Mesothelial cell of epicardium (in vitro differentiated cells): ENCODE measurements around the gene ENOPH1. TPM values are rescaled to one million over a fixed set of nuclear protein-coding genes. Genes with fewer than 3 reads are reported as not detected.

Experiments used
- DNase-seq, 2 experiments: peaks; one replicate each; pipeline ENCODE4 v3.0.0; 2021; ENCODE audit warnings: low spot score in 2 of 2; ENCODE audit not compliant: unreplicated experiment in 2 of 2
- H3K27ac Mint-ChIP-seq: 2 replicates; pipeline ENCODE4 v1.8.0; 2021; ENCODE audit warnings: mixed read lengths
- H3K27me3 Mint-ChIP-seq: 2 replicates; pipeline ENCODE4 v1.8.0; 2021; ENCODE audit warnings: low read depth, mixed read lengths
- H3K36me3 Mint-ChIP-seq: 2 replicates; pipeline ENCODE4 v1.8.0; 2021; ENCODE audit warnings: mixed read lengths
- H3K4me1 Mint-ChIP-seq: 2 replicates; pipeline ENCODE4 v1.8.0; 2021; ENCODE audit warnings: mixed read lengths
- H3K4me3 Mint-ChIP-seq: 2 replicates; pipeline ENCODE4 v1.8.0; 2021; ENCODE audit warnings: mild to moderate bottlenecking, moderate library complexity, mixed read lengths
- H3K9me3 Mint-ChIP-seq: 2 replicates; pipeline ENCODE4 v1.8.0; 2021; ENCODE audit warnings: mixed read lengths
- total RNA-seq: library from RNA; stranded (reverse); gene quantifications from 3 replicates; pipeline ENCODE4 v1.2.1, GENCODE V29; 2021
- TF ChIP-seq, protein P1 (sequence below): fragments of 200-600 bp; sonication (generic); IDR thresholded peaks from one replicate; pipeline ENCODE4 v1.5.0; 2021; ENCODE audit warnings: antibody characterized with exemption; ENCODE audit not compliant: unreplicated experiment

The ENOPH1 gene
- total RNA-seq, 1 donor from 2014 or later: 27.5 TPM

DNA sequence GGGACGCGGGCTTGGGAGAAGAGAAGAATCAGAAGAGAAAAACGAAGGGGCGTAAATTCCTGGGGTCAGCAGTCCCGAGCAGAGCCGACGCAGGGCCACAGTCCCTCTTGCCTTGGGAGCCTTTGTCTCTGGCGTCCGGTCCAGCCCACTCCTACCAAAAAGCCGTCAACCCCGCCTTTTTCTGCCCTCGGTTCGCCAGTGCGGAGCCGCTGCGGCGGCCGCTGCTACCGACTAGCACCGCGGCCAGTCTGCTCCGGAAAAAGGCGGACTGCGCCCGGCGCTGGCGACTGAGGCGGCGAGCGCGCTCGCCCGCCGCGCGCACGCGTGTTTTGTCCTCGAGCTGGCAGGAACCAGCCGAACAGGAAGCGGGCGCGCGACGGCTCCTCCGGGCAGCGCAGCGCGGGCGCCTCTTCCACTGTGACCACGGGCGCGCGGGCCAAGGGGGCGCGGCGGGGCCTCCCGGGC lies 630 bp upstream of the ENOPH1 start:
- Mint-ChIP-seq H3K36me3 (peaks cover 40% of the 10 kb centered on the region), H3K4me3 (peak overlapping the region; percentile 100), H3K27me3 (no peaks in the 10 kb centered on the region), H3K9me3 (no peaks in the 10 kb centered on the region), H3K4me1 (peaks cover 47% of the 10 kb centered on the region), H3K27ac (peak overlapping the region; percentile 100)
- DNase-seq: no peak
- TF ChIP-seq, protein P1, sequence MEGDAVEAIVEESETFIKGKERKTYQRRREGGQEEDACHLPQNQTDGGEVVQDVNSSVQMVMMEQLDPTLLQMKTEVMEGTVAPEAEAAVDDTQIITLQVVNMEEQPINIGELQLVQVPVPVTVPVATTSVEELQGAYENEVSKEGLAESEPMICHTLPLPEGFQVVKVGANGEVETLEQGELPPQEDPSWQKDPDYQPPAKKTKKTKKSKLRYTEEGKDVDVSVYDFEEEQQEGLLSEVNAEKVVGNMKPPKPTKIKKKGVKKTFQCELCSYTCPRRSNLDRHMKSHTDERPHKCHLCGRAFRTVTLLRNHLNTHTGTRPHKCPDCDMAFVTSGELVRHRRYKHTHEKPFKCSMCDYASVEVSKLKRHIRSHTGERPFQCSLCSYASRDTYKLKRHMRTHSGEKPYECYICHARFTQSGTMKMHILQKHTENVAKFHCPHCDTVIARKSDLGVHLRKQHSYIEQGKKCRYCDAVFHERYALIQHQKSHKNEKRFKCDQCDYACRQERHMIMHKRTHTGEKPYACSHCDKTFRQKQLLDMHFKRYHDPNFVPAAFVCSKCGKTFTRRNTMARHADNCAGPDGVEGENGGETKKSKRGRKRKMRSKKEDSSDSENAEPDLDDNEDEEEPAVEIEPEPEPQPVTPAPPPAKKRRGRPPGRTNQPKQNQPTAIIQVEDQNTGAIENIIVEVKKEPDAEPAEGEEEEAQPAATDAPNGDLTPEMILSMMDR: peak; percentile 42

DNA sequence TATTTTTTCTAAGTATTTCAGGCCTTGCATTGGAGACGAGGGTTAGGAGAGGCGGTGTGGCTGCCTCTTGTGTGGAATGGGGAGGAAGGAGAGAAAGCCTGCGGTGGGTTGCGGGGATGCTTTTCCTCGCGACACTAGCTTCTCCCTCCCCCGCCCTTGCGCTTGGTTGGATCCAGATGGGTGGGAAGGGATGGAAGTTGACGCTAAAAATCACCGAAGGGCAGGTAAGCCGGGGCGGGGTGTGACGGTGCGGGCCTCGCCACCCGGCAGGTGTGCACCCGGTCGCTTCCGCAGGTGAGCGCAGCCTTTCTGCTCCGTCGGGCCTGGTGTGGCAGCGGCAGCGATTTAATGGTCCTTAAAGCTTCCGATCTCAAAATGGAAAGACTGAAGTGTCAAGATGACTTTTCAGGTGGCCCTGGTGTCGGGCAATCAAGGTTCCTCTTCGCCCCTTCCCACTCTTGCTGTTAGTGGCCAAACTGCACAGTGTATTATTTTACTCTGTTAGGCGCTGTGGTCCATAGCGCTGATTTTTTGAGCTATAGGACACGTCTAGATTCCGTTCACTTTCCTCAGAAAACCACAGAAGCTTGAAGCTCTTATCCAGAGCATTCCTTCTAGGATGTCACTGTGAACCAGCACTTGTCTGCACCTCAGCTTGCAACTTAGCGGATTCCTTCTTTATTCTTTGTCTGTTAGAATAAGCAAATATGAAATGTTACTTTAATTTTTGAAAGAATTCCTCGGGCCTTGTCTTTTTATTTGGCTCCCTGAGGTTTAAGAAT lies 765 bp downstream of the ENOPH1 start:
- Mint-ChIP-seq H3K36me3 (peaks cover 29% of the 10 kb centered on the region), H3K4me3 (peak overlapping the region; percentile 100), H3K27me3 (no peaks in the 10 kb centered on the region), H3K27ac (peak overlapping the region; percentile 93), H3K4me1 (peaks cover 37% of the 10 kb centered on the region), H3K9me3 (no peaks in the 10 kb centered on the region)
- TF ChIP-seq, protein P1: no peak
- DNase-seq: peak in 1 of 2 experiments; percentile 45

DNA sequence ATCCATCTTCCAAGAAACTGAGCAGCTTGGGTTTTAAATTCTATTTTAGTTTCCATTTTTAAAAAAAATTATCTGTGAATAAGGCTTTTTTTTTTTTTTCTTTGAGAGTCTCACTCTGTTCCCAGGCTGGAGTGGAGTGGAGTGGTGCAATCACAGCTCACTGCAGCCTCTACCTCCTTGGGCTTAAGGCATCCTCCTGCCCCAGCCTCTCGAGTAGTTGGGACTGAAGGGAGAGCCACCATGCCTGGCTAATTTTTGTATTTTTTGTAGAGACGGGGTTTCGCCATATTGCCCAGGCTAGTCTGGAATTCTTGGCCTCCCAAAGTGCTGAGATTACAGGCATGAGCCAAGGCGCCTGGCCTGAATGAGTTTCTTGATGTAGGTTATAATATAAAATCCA lies 1.4 kb downstream of the ENOPH1 start:
- TF ChIP-seq, protein P1: no peak
- no peaks in the 10 kb centered on the region for H3K27me3 Mint-ChIP-seq
- DNase-seq: no peak
- H3K4me3 Mint-ChIP-seq: no peak overlapping the region
- no peaks in the 10 kb centered on the region for H3K9me3 Mint-ChIP-seq
- peaks cover 22% of the 10 kb centered on the region for H3K36me3 Mint-ChIP-seq
- peaks cover 31% of the 10 kb centered on the region for H3K4me1 Mint-ChIP-seq
- H3K27ac Mint-ChIP-seq: no peak overlapping the region

DNA sequence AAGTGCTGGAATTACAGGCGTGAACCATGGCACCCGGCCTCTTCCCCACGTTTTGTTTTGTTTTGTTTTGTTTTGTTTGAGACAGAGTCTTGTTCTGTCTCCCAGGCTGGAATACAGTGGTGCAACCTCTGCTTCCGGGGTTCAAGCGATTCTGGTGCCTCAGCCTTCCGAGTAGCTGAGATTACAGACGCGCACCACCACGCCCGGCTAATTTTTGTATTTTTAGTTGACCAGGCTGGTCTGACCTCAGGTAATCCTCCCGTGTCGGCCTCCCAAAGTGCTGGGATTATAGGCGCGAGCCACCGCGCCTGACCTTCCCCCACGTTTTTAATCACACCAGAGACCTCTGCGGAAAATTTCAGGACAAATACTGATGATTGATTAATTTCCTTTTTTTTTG lies 2.2 kb downstream of the ENOPH1 start:
- Mint-ChIP-seq H3K4me1 (peaks cover 29% of the 10 kb centered on the region), H3K27ac (no peak overlapping the region), H3K9me3 (no peaks in the 10 kb centered on the region), H3K27me3 (no peaks in the 10 kb centered on the region), H3K4me3 (peak overlapping the region; percentile 28), H3K36me3 (peaks cover 17% of the 10 kb centered on the region)
- no peak for DNase-seq
- TF ChIP-seq, protein P1: no peak

DNA sequence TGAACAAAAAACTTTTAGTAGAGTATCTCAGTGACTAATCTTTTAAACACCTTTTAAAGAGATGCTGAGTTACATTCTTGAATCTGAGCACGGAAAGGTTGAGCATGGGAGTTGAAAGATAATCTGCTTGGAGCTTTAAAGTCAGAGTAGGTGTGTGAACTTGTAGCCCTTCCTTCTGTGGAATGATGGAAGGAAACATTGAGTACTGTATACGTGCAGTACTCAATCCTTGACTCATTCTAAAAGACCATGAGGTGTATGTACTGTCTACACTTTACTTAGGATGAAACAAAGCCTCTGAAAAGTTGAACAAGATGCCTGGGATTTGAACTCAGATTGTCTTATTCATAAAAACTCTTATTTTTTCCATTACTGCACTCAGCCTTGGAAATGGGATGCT lies 3.4 kb downstream of the ENOPH1 start:
- peaks cover 8% of the 10 kb centered on the region for H3K36me3 Mint-ChIP-seq
- H3K4me3 Mint-ChIP-seq: no peak overlapping the region
- H3K27ac Mint-ChIP-seq: no peak overlapping the region
- TF ChIP-seq, protein P1: no peak
- no peaks in the 10 kb centered on the region for H3K9me3 Mint-ChIP-seq
- DNase-seq: no peak
- peaks cover 27% of the 10 kb centered on the region for H3K4me1 Mint-ChIP-seq
- H3K27me3 Mint-ChIP-seq: no peaks in the 10 kb centered on the region
